ENCODE measurements around the gene GNE. TPM values are rescaled to one million over a fixed set of nuclear protein-coding genes. Genes with fewer than 3 reads are reported as not detected.
A peak's percentile ranks its signal among the peaks of the same experiment; 100 is the strongest.
"Not testable (repeated sequence)": the region's sequence is repeated elsewhere in the genome, so short reads cannot be mapped to it uniquely, and the experiment has no call there.

The GNE gene, protein sequence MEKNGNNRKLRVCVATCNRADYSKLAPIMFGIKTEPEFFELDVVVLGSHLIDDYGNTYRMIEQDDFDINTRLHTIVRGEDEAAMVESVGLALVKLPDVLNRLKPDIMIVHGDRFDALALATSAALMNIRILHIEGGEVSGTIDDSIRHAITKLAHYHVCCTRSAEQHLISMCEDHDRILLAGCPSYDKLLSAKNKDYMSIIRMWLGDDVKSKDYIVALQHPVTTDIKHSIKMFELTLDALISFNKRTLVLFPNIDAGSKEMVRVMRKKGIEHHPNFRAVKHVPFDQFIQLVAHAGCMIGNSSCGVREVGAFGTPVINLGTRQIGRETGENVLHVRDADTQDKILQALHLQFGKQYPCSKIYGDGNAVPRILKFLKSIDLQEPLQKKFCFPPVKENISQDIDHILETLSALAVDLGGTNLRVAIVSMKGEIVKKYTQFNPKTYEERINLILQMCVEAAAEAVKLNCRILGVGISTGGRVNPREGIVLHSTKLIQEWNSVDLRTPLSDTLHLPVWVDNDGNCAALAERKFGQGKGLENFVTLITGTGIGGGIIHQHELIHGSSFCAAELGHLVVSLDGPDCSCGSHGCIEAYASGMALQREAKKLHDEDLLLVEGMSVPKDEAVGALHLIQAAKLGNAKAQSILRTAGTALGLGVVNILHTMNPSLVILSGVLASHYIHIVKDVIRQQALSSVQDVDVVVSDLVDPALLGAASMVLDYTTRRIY
- 10 to 100 TPM; 23.3 to 26.1 TPM for total RNA-seq

- Histone ChIP-seq H3K36me3 (no peaks in the 10 kb centered on the region), H3K9me3 (no peaks in the 10 kb centered on the region), H3K27ac (peak within 1 kb of the TSS; percentile 98 to 99), H3K4me3 (peak within 1 kb of the TSS; percentile 100), H3K27me3 (replicated peaks; ENCODE audit: insufficient read depth) (no peaks in the 10 kb centered on the region), H3K4me1 (ENCODE audit: control insufficient read depth in 1 of 2, low read depth in 2 of 2) (peaks cover 0 to 9% of the 10 kb centered on the region in 2 donors)
- peak; percentile 92 for DNase-seq (ENCODE audit: low spot score)
- ATAC-seq (ENCODE audit: insufficient number of reproducible peaks, low FRiP score, low read depth): peak; percentile 96
- TF ChIP-seq, protein P1, sequence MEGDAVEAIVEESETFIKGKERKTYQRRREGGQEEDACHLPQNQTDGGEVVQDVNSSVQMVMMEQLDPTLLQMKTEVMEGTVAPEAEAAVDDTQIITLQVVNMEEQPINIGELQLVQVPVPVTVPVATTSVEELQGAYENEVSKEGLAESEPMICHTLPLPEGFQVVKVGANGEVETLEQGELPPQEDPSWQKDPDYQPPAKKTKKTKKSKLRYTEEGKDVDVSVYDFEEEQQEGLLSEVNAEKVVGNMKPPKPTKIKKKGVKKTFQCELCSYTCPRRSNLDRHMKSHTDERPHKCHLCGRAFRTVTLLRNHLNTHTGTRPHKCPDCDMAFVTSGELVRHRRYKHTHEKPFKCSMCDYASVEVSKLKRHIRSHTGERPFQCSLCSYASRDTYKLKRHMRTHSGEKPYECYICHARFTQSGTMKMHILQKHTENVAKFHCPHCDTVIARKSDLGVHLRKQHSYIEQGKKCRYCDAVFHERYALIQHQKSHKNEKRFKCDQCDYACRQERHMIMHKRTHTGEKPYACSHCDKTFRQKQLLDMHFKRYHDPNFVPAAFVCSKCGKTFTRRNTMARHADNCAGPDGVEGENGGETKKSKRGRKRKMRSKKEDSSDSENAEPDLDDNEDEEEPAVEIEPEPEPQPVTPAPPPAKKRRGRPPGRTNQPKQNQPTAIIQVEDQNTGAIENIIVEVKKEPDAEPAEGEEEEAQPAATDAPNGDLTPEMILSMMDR (IDR thresholded peaks at IDR 0.05): no peak
Measured at GRCh38 chr9:36258208-36258995, at the start of gene GNE. GNE (minus strand) TSS chr9:36258448; CDS start chr9:36249355, 9,093 bp downstream.

- Histone ChIP-seq H3K27ac (no peak overlapping the region), H3K27me3 (replicated peaks; ENCODE audit: insufficient read depth) (no peaks in the 10 kb centered on the region), H3K36me3 (no peaks in the 10 kb centered on the region), H3K9me3 (no peaks in the 10 kb centered on the region), H3K4me3 (no peak overlapping the region), H3K4me1 (ENCODE audit: control insufficient read depth in 1 of 2, low read depth in 2 of 2) (no peaks in the 10 kb centered on the region)
- TF ChIP-seq, protein P1 (IDR thresholded peaks at IDR 0.05): no peak
- DNase-seq (ENCODE audit: low spot score): no peak
- no peak for ATAC-seq (ENCODE audit: insufficient number of reproducible peaks, low FRiP score, low read depth)
Measured at GRCh38 chr9:36306471-36307306, 48.4 kb upstream of the GNE start.

DNA sequence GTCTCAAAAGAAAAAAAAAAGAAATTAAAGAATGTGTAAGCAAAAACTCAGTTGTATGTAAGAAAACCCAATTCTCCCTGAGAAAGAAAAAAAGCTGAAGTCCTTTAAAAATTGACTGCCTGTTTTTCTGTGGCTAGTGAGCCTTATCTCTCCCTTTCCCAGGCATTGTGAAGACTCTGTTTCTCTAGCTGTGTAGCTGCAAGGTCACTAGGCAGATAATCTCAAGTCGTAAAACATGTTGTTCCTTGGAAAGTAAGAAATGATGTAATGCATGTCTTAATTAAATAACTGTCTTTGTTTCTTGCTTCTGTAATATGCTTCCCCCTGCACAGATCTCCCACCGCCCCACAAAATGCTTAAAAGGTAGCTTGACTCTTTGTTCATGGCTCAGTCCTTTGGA, 46.1 kb upstream of the GNE start:
- not testable (repeated sequence) for H3K4me3 ChIP-seq; H3K9me3 ChIP-seq; H3K27me3 ChIP-seq (replicated peaks; ENCODE audit: insufficient read depth); H3K27ac ChIP-seq; H3K36me3 ChIP-seq; H3K4me1 ChIP-seq (ENCODE audit: control insufficient read depth in 1 of 2, low read depth in 2 of 2); DNase-seq (ENCODE audit: low spot score); ATAC-seq (ENCODE audit: insufficient number of reproducible peaks, low FRiP score, low read depth)

GRCh38 chr9:36301227-36301626, 43.0 kb upstream of the GNE start:
- H3K27ac ChIP-seq: no peak overlapping the region
- TF ChIP-seq, protein P1 (IDR thresholded peaks at IDR 0.05): no peak
- H3K4me3 ChIP-seq: no peak overlapping the region
- ATAC-seq (ENCODE audit: insufficient number of reproducible peaks, low FRiP score, low read depth) (no peak), DNase-seq (ENCODE audit: low spot score) (no peak)
- H3K4me1 ChIP-seq (ENCODE audit: control insufficient read depth in 1 of 2, low read depth in 2 of 2): no peaks in the 10 kb centered on the region
- H3K27me3 ChIP-seq (replicated peaks; ENCODE audit: insufficient read depth): no peaks in the 10 kb centered on the region
- H3K36me3 ChIP-seq: no peaks in the 10 kb centered on the region
- H3K9me3 ChIP-seq: no peaks in the 10 kb centered on the region

- H3K36me3 ChIP-seq: no peaks in the 10 kb centered on the region
- TF ChIP-seq, protein P1 (IDR thresholded peaks at IDR 0.05): no peak
- ATAC-seq (ENCODE audit: insufficient number of reproducible peaks, low FRiP score, low read depth) (no peak), DNase-seq (ENCODE audit: low spot score) (no peak)
- no peaks in the 10 kb centered on the region for H3K4me1 ChIP-seq (ENCODE audit: control insufficient read depth in 1 of 2, low read depth in 2 of 2)
- H3K9me3 ChIP-seq: no peaks in the 10 kb centered on the region
- no peak overlapping the region for H3K4me3 ChIP-seq
- no peaks in the 10 kb centered on the region for H3K27me3 ChIP-seq (replicated peaks; ENCODE audit: insufficient read depth)
- H3K27ac ChIP-seq: no peak overlapping the region
Measured at GRCh38 chr9:36298566-36298965, 40.3 kb upstream of the GNE start.

All from thoracic aorta (tissue), 2 donors.